H9 (cell line): ENCODE data around the gene GGT7. TPM values are rescaled to one million over a fixed set of nuclear protein-coding genes. Genes with fewer than 3 reads are reported as not detected.

Experiments used
- DNase-seq: peaks from one replicate; pipeline ENCODE4 v3.0.0-alpha.2; 2017
- H2AFZ ChIP-seq: one replicate; pipeline ENCODE4 v1.6.1; 2013; ENCODE audit warnings: mild to moderate bottlenecking, low read length, control low read depth, moderate library complexity
- H2AK5ac ChIP-seq: 2 replicates; pipeline ENCODE4 v1.6.1; 2013; ENCODE audit warnings: low read length, control low read depth, mixed read lengths; ENCODE audit not compliant: insufficient read length
- H2BK120ac ChIP-seq: one replicate; pipeline ENCODE4 v1.6.1; 2013; ENCODE audit warnings: low read depth, mild to moderate bottlenecking, low read length, control low read depth, inconsistent platforms; ENCODE audit not compliant: poor library complexity, severe bottlenecking
- H2BK12ac ChIP-seq: 2 replicates; pipeline ENCODE4 v1.6.1; 2013; ENCODE audit warnings: low read length, control low read depth, mixed read lengths, low read depth; ENCODE audit not compliant: insufficient read length
- H2BK15ac ChIP-seq: 2 replicates; pipeline ENCODE4 v1.6.1; 2013; ENCODE audit warnings: low read depth, low read length, control low read depth
- H2BK20ac ChIP-seq: one replicate; pipeline ENCODE4 v1.6.1; 2013; ENCODE audit warnings: low read depth, mild to moderate bottlenecking, low read length, control low read depth, inconsistent platforms; ENCODE audit not compliant: poor library complexity, severe bottlenecking
- H2BK5ac ChIP-seq: 2 replicates; pipeline ENCODE4 v1.6.1; 2013; ENCODE audit warnings: low read length, control low read depth, mixed read lengths; ENCODE audit not compliant: insufficient read length
- H3K14ac ChIP-seq: 2 replicates; pipeline ENCODE4 v1.6.1; 2013; ENCODE audit warnings: low read length, control low read depth; ENCODE audit not compliant: insufficient read depth
- H3K18ac ChIP-seq: 2 replicates; pipeline ENCODE4 v1.6.1; 2013; ENCODE audit warnings: low read depth, mild to moderate bottlenecking, mixed read lengths, low read length, control low read depth; ENCODE audit not compliant: insufficient read length
- H3K23ac ChIP-seq: 2 replicates; pipeline ENCODE4 v1.6.1; 2013; ENCODE audit warnings: low read length, control low read depth, mixed read lengths, low read depth; ENCODE audit not compliant: insufficient read length
- H3K23me2 ChIP-seq: 2 replicates; pipeline ENCODE4 v1.6.1; 2013; ENCODE audit warnings: low read depth, mild to moderate bottlenecking, mixed read lengths, low read length, control low read depth; ENCODE audit not compliant: insufficient read length, poor library complexity, severe bottlenecking
- H3K27ac ChIP-seq: 2 replicates; pipeline ENCODE4 v1.5.1; 2013; ENCODE audit warnings: low read length, control low read depth, mixed read lengths, low read depth; ENCODE audit not compliant: insufficient read length
- H3K27me3 ChIP-seq: 2 replicates; pipeline ENCODE4 v1.6.1; 2013; ENCODE audit warnings: low read length, control low read depth, inconsistent platforms; ENCODE audit not compliant: insufficient read depth
- H3K4ac ChIP-seq: 2 replicates; pipeline ENCODE4 v1.6.1; 2013; ENCODE audit warnings: low read depth, mild to moderate bottlenecking, control low read depth, inconsistent platforms, low read length, moderate library complexity
- H3K4me1 ChIP-seq: 2 replicates; pipeline ENCODE4 v1.6.1; 2013; ENCODE audit warnings: low read length, control low read depth, inconsistent platforms; ENCODE audit not compliant: insufficient read depth
- H3K4me2 ChIP-seq: 2 replicates; pipeline ENCODE4 v1.6.1; 2013; ENCODE audit warnings: low read length, control low read depth, mixed read lengths; ENCODE audit not compliant: insufficient read length, insufficient read depth
- H3K56ac ChIP-seq: 2 replicates; pipeline ENCODE4 v1.6.1; 2013; ENCODE audit warnings: low read depth, mild to moderate bottlenecking, mixed read lengths, low read length, control low read depth; ENCODE audit not compliant: insufficient read length
- H3K79me1 ChIP-seq: 2 replicates; pipeline ENCODE4 v1.6.1; 2013; ENCODE audit warnings: low read depth, mild to moderate bottlenecking, moderate library complexity, low read length, control low read depth, inconsistent platforms; ENCODE audit not compliant: insufficient read depth, poor library complexity, severe bottlenecking
- H3K79me2 ChIP-seq: 2 replicates; pipeline ENCODE4 v1.6.1; 2013; ENCODE audit warnings: low read length, control low read depth, inconsistent platforms; ENCODE audit not compliant: insufficient read depth
- H3K9ac ChIP-seq: 2 replicates; pipeline ENCODE4 v1.6.1; 2013; ENCODE audit warnings: low read length, control low read depth, mixed read lengths; ENCODE audit not compliant: insufficient read length; ENCODE audit errors: extremely low read depth
- H3K9me3 ChIP-seq: one replicate; pipeline ENCODE4 v1.6.1; 2013; ENCODE audit warnings: low read depth, low read length, inconsistent platforms; ENCODE audit not compliant: control insufficient read depth
- H3T11ph ChIP-seq: one replicate; pipeline ENCODE4 v1.6.1; 2013; ENCODE audit warnings: mild to moderate bottlenecking, low read length, control low read depth, inconsistent platforms
- H4K20me1 ChIP-seq: one replicate; pipeline ENCODE4 v1.6.1; 2013; ENCODE audit not compliant: control insufficient read depth, insufficient read length, insufficient read depth
- H4K5ac ChIP-seq: 2 replicates; pipeline ENCODE4 v1.6.1; 2013; ENCODE audit warnings: low read depth, mild to moderate bottlenecking, mixed read lengths, low read length, control low read depth; ENCODE audit not compliant: insufficient read length
- H4K8ac ChIP-seq: replicated peaks from 2 replicates; pipeline ENCODE4 v1.6.1; 2013; ENCODE audit warnings: low read length, control low read depth, mixed read lengths, low read depth; ENCODE audit not compliant: insufficient read length
- H4K91ac ChIP-seq: 2 replicates; pipeline ENCODE4 v1.6.1; 2013; ENCODE audit warnings: low read depth, mild to moderate bottlenecking, moderate library complexity, mixed read lengths, low read length, control low read depth; ENCODE audit not compliant: insufficient read length
- H3K27ac Mint-ChIP-seq, 3 experiments: 2 replicates in 2 of 3; 3 replicates in 1 of 3; pipeline ENCODE4 v1.8.0; 2020 to 2021; ENCODE audit warnings: mixed read lengths in 3 of 3, mild to moderate bottlenecking in 1 of 3, moderate library complexity in 1 of 3
- H3K27me3 Mint-ChIP-seq: 2 replicates; pipeline ENCODE4 v1.8.0; 2021; ENCODE audit warnings: low read depth, mild to moderate bottlenecking, moderate library complexity, mixed read lengths
- H3K36me3 Mint-ChIP-seq, 3 experiments: 2 replicates in 2 of 3; 3 replicates in 1 of 3; pipeline ENCODE4 v1.8.0; 2020 to 2021; ENCODE audit warnings: low read depth in 3 of 3, mixed read lengths in 3 of 3; ENCODE audit not compliant: insufficient read depth in 1 of 3
- H3K4me1 Mint-ChIP-seq, 2 experiments: 2 replicates each; pipeline ENCODE4 v1.8.0; 2020; ENCODE audit warnings: mixed read lengths in 2 of 2
- H3K4me3 Mint-ChIP-seq, 2 experiments: 2 replicates in 1 of 2; 3 replicates in 1 of 2; pipeline ENCODE4 v1.8.0; 2020 to 2021; ENCODE audit warnings: mild to moderate bottlenecking in 2 of 2, mixed read lengths in 2 of 2, moderate library complexity in 1 of 2
- H3K9me3 Mint-ChIP-seq, 2 experiments: 2 replicates in 1 of 2; 3 replicates in 1 of 2; pipeline ENCODE4 v1.8.0; 2020; ENCODE audit warnings: mild to moderate bottlenecking in 2 of 2, mixed read lengths in 2 of 2, moderate library complexity in 1 of 2
- CTCF ChIP-seq: fragments of 200-600 bp; sonication (generic); conservative IDR thresholded peaks from 3 replicates; pipeline ENCODE4 v1.8.0; 2021; ENCODE audit warnings: antibody characterized with exemption, mild to moderate bottlenecking
- WGBS: extraction: QIAGEN DNeasy Blood & Tissue Kit; methylation state at CpG from one replicate; pipeline ENCODE4 v1.1.7; 2013; ENCODE audit warnings: missing lambda C conversion rate, low lambda C conversion rate, mixed read lengths; ENCODE audit not compliant: insufficient read length; ENCODE audit errors: extremely low coverage; 5-methylcytosine and 5-hydroxymethylcytosine counted together
- total RNA-seq: library from RNA; stranded (reverse); gene quantifications from 2 replicates; pipeline ENCODE4 v1.2.1, GENCODE V29; 2021

Gene GGT7
- total RNA-seq, 1 experiment from 2014 or later = 38.6 TPM

DNA sequence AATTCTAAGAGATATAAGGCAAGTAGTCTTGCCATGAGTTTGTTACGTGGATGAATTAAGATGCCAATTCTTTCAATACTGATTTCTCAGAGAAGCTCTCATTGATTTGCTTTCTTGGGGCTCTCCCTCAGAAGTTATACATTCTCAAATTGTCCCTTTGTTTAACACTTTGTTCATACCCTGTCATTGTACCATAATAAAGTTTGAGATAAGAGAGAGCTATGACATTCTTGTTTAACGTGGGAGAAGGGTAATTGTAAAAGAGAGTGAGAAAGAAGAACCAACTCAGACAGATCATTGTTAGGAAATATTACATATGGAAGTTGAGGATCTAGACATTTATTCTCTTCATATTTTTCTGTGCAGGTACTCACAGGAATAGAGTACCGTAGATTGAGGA lies 22.8 kb upstream of the GGT7 start:
- H3K23ac ChIP-seq = no peak overlapping the region
- no peaks in the 10 kb centered on the region for H3K27me3 ChIP-seq
- H2BK20ac ChIP-seq = no peak overlapping the region
- no peak overlapping the region for H2BK12ac ChIP-seq
- Mint-ChIP-seq H3K9me3 (peaks cover 4% of the 10 kb centered on the region in 2 experiments; a peak in 2 of 5 replicates), H3K4me1 (no peaks in the 10 kb centered on the region), H3K4me3 (no peak overlapping the region), H3K36me3 (peaks cover 7 to 12% (median 12%) of the 10 kb centered on the region in 3 experiments; a peak in 6 of 7 replicates), H3K27me3 (no peaks in the 10 kb centered on the region), H3K27ac (no peak overlapping the region)
- DNase-seq = no peak
- no peaks in the 10 kb centered on the region for H4K20me1 ChIP-seq
- H3K9ac ChIP-seq = no peak overlapping the region
- H3K56ac ChIP-seq = no peak overlapping the region
- H2AFZ ChIP-seq = no peak overlapping the region
- no peaks in the 10 kb centered on the region for H3K4me1 ChIP-seq
- TF ChIP-seq CTCF = no peak
- H3K23me2 ChIP-seq = no peaks in the 10 kb centered on the region
- H2BK5ac ChIP-seq = no peak overlapping the region
- H3K18ac ChIP-seq = no peak overlapping the region
- H3K4me2 ChIP-seq = no peak overlapping the region
- H2BK120ac ChIP-seq = no peak overlapping the region
- no peaks in the 10 kb centered on the region for H3K9me3 ChIP-seq
- no peaks in the 10 kb centered on the region for H3K79me1 ChIP-seq
- H3K4ac ChIP-seq = no peak overlapping the region
- H3K14ac ChIP-seq = no peak overlapping the region
- H3T11ph ChIP-seq = no peak overlapping the region
- no peak overlapping the region for H2BK15ac ChIP-seq
- H4K91ac ChIP-seq = no peak overlapping the region
- H2AK5ac ChIP-seq = no peak overlapping the region
- no peaks in the 10 kb centered on the region; the same call in 1 of the 2 replicates for H3K79me2 ChIP-seq
- H3K27ac ChIP-seq = no peak overlapping the region
- WGBS = no CpG with 5 or more reads among the region's 3 CpGs
- no peak overlapping the region for H4K5ac ChIP-seq
- no peak overlapping the region for H4K8ac ChIP-seq
